ENCODE data around the gene NXPE1.

Gene NXPE1

DNA sequence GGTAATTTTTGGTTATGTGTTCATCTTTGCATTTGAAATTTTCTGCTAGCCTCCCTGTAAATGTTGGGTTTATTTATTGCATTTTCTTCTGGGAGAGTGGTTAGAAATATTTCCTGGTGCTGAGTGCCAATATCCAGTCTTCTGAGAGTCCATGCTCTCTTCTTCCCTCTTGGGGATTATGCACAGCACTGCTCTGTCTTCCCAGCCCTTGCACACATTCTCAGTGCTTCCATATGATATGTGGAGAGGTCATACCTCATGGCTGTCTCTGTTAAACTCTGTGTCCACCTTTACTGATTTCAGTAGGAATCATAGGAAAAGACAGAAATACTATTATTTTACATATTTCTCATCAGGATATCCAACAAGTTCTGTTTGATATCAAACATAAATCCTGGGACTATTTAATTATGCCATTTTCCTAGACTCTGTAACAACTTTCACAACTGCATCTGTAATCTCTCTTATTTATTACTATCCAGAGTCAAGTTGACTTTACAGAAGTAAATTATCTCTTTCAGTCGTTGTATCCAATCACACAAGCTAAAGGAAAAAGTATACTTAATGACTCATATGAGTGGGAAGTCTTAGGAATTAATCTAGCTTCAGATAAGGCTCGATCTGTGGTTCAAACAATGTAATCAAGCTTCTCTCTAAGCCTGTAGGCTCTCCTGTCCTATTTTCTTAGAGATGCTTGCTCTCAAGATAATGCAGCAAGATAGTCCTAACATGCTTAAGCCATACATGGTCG lies 2.7 kb upstream of the NXPE1 start:
- no peak for DNase-seq (ENCODE audit: low read depth)

DNA sequence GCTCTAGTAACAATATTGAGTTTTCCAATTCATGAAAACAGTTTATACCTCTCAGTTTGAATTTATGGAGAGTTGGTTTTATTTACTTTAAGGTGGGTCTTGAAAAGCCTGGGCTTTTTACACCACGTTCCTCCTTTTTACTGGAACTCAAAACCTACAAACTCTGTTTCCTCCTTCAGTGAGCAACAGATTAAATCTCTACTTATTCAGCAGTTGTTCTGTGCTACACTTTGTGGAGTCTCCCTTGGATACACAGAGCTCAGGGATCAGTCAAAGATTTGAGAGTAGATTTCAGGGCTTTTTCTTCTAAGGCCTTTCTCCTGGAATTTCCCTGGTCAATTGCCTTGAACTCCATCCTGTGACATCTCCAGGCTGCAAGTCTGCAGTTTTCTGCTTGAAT lies 3.5 kb downstream of the NXPE1 start:
- DNase-seq (ENCODE audit: low read depth), result no peak

DNA sequence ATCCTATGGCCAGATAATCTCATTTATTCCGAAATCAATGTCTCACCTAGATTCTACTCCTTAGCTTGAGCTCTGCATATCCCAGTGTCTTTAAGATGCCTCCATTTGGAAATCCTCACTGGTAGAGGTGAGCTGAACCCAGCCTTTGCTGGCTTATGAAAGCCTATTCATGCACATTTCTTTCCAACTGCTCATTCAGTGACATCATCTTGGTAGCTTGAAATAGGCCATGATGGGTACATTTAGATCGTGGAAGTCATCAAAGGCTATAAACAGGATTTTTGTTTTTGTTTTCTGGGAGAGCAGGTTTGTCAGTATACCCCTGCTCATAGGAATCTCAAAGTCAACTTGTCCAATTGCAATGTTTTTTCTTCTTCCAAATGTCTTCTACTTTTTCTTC lies 6.0 kb downstream of the NXPE1 start:
- no peak for DNase-seq (ENCODE audit: low read depth)

DNA sequence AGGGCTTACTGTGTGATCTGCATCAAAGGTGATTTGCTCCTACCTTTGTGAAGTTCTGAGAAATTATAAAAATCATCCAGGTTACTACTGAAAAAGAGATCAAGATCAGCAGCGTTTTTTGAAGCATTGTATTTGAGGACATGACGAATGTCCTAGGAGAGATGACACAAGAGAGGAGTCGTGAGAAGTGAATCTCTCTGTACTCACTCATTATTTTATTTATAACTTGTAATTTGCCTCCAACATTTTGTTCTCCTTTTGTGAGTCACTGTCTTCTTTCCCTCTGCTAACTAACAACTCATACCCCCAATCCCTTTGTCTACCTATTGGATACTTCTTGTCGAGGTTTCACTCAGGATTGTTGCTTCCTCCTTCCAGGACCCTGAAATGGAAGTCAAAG lies 8.6 kb downstream of the NXPE1 start:
- DNase-seq (ENCODE audit: low read depth), result no peak

DNA sequence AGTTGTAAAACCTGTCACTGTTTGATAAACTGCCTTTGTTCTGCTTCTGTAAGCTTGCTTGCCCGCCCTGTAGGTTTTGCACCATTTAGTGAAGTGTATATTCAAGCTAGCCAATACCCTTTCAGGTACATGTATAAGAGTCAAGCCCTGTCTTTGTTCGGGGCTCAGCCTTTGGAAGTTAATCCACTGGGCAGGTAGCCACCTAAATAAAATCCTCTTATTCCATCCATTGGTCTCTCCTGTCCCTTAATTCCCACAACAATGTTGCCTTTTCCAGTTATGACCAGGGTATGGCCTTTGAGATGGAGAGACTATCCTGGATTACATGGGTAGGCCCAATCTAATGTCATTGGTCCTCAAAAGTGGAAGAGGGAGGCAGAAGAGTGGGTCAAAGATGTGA lies 34.0 kb downstream of the NXPE1 start:
- no peak for DNase-seq (ENCODE audit: low read depth)

DNA sequence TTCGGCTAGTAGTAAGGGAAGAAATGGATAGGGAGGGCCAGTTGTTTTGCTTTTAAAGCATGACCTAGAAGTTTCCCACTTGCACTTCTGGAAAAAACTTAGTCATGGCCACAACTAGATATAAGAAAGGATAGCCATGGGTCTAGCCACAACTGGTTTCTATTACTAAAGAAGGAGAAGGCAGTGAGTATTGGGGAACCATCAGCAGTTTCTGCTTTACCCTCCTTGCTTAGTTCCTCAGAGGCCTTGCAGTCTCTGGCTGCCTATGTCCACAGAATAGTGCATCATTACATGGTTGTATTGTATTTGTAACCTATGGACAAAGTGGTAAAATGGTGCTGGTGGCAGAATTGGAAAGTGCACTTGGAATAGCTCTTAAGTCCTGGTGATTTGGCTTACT lies 35.6 kb downstream of the NXPE1 start:
- DNase-seq (ENCODE audit: low read depth), result no peak

DNA sequence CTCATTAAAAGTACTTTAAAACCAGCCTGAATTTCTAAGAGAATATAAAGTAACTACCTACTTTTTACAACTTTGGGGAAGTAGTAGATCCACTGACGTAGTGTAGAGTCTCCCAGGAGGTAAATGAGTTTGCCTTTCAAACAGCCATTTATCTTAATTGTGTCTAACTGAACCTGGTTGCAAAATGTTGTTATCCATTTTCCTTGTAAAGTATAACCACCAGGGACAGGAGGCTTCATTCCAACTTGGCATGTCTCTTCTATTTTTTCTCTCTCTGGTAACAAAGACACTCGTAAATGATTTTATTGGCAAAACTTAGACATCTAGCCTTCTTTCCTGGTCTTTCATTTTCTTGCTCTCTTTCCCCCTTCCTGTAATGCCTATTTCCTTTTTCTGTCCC lies 36.9 kb downstream of the NXPE1 start:
- no peak for DNase-seq (ENCODE audit: low read depth)

DNA sequence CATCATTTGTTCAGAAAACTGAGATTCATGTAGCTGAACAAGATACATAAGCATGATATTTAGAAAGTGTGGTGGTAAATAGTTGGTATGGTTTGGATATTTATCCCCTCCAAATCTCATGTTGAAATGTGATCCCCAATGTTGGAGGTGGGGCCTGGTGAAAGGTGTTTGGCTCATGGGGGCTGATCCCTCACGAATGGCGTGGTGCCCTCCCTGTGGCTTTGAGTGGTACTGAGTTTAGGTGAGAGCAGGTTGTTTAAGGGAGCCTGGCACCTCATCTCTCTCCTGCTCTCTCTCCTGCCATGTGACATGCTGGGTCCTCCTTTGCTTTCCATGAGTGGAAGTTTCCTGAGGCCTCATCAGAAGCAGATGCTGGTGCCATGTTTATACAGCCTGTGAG lies 48.1 kb downstream of the NXPE1 start:
- no peak for DNase-seq (ENCODE audit: low read depth)

DNA sequence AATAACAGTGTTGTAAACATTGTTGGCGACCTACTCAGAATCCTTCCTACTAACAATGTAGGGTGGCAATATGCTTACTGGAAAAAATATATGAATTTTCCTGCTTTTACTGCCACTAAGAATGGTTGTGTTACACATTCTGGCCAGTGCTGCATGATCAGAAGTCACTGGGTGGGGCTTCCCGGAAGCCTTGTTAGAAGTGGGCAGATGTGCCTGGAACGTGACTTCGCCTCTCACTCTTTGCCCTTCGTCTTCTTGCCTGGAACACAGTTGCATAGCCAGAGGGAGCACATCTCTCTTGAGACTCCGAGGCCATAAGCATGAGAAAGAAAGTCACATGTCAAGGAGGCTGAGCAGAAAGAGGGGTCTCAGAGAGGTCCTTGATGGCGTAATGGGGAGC lies 48.6 kb downstream of the NXPE1 start:
- DNase-seq (ENCODE audit: low read depth), result no peak

DNA sequence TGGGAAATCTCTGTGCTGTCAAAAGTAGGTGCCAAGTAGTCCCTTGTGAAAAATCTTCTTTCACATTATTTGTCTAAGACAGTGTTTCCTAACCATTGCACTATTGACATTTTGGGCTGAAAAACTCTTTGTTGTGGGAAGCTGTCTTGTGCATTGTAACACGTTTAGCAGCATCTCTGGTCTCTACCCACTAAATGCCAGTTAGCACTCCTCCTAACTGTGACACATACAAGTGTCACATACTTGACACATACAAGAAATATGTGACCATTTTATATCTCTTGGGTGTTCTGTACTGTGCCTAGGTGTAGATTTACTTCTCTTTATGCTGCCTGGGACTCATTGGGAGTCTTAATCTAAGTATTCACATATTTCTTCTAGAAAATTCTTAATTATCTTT lies 57.8 kb downstream of the NXPE1 start:
- DNase-seq (ENCODE audit: low read depth), result no peak

DNA sequence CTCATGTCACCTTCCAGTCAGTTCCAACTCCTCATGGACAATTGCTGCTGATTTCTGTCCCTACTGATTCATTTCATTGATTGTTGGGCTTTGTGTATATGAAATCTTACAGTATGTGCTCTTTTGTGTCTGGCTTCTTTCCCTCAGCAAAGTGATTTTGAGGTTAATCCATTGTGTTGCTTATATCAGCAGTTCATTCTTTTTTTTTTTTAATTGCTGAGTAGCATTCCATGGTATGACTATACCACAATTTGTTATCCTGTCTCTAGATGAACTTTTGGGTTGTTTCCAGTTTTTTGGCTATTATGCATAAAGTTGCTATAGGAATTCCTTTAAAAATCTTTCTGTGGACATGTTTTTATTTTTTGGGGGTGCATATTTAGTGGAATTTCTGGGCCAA lies 59.9 kb downstream of the NXPE1 start:
- DNase-seq (ENCODE audit: low read depth), result no peak

DNA sequence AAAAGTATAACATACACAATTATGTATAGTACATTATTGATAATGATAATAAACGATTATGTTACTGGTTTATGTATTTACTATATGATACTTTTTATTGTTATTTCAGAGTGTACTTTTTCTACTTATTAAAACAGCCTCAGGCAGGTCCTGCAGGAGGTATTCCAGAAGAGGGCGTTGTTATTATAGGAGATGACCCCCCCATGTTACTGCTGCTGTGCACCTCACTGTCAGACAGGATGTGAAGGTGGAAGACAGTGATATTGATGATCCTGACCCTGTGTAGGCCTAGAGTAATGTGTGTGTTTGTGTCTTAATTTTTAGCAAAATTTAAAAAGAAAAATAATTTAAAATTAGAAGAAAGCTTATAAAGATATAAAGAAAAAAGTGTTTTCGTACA lies 62.8 kb downstream of the NXPE1 start:
- DNase-seq (ENCODE audit: low read depth), result no peak

DNA sequence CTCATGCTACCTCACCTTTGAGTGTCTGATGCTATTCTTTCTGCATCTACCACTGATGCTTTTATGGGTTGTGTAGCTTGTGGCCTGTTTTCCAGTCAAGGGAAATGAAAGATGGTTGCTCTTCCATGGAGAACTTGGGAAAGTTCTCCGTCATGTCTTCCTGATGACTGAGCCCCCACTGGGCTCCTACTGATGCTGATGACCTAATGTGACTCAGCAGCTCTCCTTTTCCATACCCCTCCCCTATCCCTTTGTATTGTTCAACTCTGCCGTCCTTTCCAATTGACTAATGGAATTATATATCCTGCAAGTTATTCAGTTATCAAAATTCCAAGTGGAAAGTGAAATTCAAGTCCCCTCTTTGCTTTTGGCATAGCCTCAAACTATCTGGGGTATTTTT lies 75.8 kb downstream of the NXPE1 start:
- DNase-seq (ENCODE audit: low read depth), result no peak

DNA sequence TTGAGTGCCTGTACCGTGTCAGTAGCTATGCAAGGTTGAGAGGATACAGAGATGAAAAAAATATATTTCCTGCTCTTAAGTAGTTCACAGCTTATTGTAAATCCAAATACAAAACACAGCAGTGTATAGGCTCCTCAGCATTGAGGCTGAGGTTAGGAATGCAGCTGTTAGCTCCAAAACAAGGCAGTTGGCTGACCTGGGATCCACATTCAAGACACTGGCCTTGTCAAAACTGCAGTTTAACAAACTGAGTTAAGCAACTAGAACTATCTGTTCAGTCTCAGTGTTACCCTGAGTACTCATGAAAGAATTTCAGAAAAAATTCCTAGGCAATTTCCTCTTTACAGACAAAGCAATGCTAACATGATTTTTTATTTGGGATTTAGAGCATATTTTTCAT lies 77.6 kb downstream of the NXPE1 start:
- no peak for DNase-seq (ENCODE audit: low read depth)

DNA sequence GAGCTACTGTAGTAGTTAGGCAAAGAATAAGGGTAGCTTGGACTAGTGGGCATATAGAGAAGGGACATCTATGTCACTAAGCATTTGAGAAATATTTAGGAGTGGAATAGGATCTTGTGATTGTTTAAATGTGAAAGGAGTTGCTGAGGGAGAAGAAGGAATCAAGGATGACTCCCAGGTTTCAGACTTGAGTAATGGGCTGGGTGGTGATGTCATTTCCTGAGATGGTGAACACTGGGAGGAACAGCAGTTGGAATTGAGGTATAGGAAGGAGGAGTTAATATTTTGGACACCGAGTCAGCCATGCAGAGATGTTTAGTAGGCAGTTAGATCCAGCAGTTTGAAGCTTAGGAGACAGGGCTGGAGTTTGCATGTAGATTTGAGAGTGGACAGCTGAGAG lies 80.3 kb downstream of the NXPE1 start:
- DNase-seq (ENCODE audit: low read depth), result no peak

DNA sequence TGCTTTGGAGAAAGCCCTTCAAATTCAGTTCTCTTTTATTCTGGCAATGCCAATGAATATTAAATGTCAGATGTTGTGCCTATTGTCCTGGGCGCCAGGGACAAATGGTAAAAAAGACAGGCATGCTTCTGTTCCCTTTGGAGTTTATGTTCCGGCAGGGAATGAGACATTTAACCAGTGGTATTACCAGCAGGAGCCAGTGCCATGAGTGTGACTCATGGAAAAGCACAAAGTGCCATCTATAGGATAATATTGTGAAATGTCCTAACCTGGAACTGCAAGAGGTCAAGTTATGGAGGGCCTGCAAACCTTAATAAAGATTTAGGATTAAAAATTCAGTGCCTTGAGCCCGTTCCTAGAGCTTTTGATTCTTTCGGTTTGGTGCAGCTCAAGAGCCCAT lies 80.9 kb downstream of the NXPE1 start:
- DNase-seq (ENCODE audit: low read depth), result no peak

DNA sequence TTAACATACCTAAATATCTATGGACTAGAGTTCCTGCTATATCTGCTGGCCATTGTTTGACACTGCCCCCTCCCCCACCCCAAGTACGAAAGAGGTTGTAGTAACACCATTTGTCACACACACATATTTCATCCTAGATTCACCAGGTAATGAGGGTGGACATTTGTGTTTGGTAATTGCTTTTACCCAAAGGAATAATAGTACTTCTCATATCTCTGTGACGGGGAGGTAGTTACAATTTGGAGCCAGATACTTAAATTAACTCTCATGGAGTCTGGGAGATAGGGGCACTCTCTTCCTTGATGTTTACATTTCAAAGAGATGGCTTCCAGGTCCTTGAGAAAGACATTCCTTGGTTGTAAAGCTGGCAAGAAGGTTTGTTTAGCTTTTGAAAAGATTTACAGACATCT lies 81.7 kb downstream of the NXPE1 start:
- no peak for DNase-seq (ENCODE audit: low read depth)

DNA sequence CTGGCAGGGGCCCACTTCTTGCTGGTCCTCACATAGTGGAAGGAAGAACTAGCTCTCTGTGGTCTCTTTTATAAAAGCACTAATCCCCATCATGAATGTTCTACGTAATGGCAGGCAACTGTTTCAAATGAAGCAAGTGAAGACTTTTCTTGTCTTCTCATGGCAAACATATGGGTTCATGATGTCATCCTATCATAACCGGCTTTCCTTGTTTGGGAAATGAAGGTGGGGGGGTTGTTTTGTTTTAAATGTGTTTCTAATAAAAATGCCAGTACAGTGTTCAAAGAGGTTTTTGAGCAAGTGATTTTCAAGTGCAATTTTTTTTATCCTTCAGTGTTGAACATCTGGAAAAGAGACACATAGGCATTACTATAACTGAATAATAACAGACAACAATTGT lies 87.0 kb downstream of the NXPE1 start:
- no peak for DNase-seq (ENCODE audit: low read depth)

All from activated gamma-delta T cell treated with anti-CD3 and anti-CD28 coated beads, Interleukin-2, amount 50 U/mL, for 16 hours (primary cell).